Ishikawa (cell line): ENCODE data around the gene CRTAC1.

Experiments
- CEBPB ChIP-seq: IDR thresholded peaks from 2 replicates; pipeline ENCODE4 v1.6.1; 2012
- CREB1 ChIP-seq: IDR thresholded peaks from 2 replicates; pipeline ENCODE4 v1.6.1; 2012; ENCODE audit warnings: low read depth
- EGR1 ChIP-seq: IDR thresholded peaks from 2 replicates; pipeline ENCODE4 v1.6.1; 2012
- EP300 ChIP-seq: IDR thresholded peaks from 2 replicates; pipeline ENCODE4 v1.6.1; 2012; ENCODE audit warnings: borderline replicate concordance
- FOXM1 ChIP-seq: IDR thresholded peaks from 2 replicates; pipeline ENCODE4 v1.6.1; 2012; ENCODE audit warnings: low read depth, borderline replicate concordance
- MAX ChIP-seq: IDR thresholded peaks from 2 replicates; pipeline ENCODE4 v1.6.1; 2012
- NFIC ChIP-seq: IDR thresholded peaks from 2 replicates; pipeline ENCODE4 v1.6.1; 2012
- RAD21 ChIP-seq: IDR thresholded peaks from 2 replicates; pipeline ENCODE4 v1.6.1; 2012; ENCODE audit warnings: low read depth
- REST ChIP-seq: IDR thresholded peaks from 2 replicates; pipeline ENCODE4 v1.6.1; 2012; ENCODE audit warnings: low read depth, mild to moderate bottlenecking
- TAF1 ChIP-seq: IDR thresholded peaks from 2 replicates; pipeline ENCODE4 v1.6.1; 2012; ENCODE audit warnings: low read depth, mild to moderate bottlenecking
- TCF12 ChIP-seq: IDR thresholded peaks from 2 replicates; pipeline ENCODE4 v1.6.1; 2012; ENCODE audit warnings: low read depth
- TEAD4 ChIP-seq: IDR thresholded peaks from 2 replicates; pipeline ENCODE4 v1.6.1; 2012
- USF1 ChIP-seq: IDR thresholded peaks from 2 replicates; pipeline ENCODE4 v1.6.1; 2012
- YY1 ChIP-seq: IDR thresholded peaks from 2 replicates; pipeline ENCODE4 v1.6.1; 2012; ENCODE audit warnings: low read depth
- ZBTB7A ChIP-seq: IDR thresholded peaks from 2 replicates; pipeline ENCODE4 v1.6.1; 2012; ENCODE audit warnings: low read depth

CRTAC1 gene

DNA sequence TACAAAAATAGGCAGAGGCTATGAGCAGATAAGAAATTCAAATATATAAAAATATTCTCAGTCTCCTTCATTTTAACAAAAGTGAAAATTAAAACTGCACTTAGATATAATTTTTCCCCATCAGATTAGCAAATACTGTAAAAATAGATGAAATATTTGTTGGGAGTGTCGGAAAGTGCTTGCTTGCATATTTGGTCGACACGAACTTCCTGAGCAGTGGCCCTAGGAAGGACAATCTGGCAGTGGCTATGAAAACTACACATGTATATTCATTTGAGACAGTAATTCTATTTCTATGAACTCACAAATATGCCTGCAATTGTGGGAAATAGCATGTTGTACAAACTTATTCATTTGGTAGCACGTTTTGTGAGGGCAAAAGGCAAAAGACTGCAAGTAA is 99.4 kb downstream of the CRTAC1 start:
- TF ChIP-seq REST (no peak), NFIC (no peak), MAX (no peak), CREB1 (no peak), TCF12 (no peak), EP300 (no peak), EGR1 (no peak), TAF1 (no peak), USF1 (no peak)

- TF ChIP-seq ZBTB7A = no peak
- peak; percentile 66 for TF ChIP-seq REST
Observed at GRCh38 chr10:97928897-97929296, 101.5 kb downstream of the CRTAC1 start.

DNA sequence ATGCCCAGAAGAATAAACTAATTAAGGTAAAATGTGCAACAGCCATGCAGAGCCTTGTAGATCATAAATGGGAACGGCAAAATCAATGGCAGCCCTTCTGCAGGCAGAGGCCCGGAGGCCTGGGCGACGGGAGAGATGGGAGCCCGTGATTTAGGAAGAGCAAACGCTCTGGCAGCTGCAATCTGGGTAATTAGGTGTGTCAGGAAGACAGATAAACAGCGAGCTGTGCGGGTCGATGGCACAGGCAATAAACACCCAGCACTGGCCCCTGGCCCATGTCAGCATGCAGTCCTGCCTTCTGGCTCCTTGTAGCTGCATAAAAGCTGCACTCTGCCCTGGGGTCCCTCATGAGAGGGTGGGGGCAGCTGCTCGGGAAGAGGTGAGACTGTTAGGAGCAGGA is 102.8 kb downstream of the CRTAC1 start:
- TF ChIP-seq MAX (no peak), EGR1 (no peak), YY1 (no peak), FOXM1 (no peak), USF1 (no peak), ZBTB7A (no peak), NFIC (no peak), EP300 (no peak), TEAD4 (no peak), TCF12 (no peak), TAF1 (no peak), CEBPB (no peak), RAD21 (no peak), REST (no peak), CREB1 (no peak)

DNA sequence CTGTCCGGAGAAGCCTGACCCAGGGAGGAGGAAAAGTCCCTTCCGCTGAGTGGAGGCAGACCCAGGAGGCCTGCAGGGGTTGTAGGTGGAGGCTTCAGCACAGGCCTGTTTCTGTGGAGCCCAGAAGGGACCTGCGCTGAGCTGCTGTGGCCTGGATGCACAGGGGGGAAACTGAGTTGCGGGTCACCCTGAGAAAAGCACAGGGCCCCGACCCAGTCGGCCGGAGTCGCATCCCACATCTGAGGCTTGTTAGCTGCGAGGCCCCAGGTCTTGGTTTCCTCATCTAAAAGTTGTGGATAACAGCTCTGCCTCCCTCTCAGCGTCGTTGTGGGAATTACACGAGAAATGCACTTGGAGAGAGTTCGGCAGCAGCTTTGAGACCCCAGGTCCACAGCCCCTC is 104.4 kb downstream of the CRTAC1 start:
- TF ChIP-seq TCF12 (no peak), NFIC (no peak), ZBTB7A (no peak), CEBPB (no peak), FOXM1 (no peak), CREB1 (no peak), MAX (no peak), USF1 (no peak), RAD21 (no peak), TEAD4 (no peak), TAF1 (no peak), YY1 (no peak), REST (no peak), EGR1 (no peak), EP300 (no peak)
